DOHH2 (cell line): ENCODE data around the gene ESRRA.

Experiments used
- H3F3A ChIP-seq: fragments of 200-600 bp; sonication (generic), shearing (Covaris generic); 2 replicates; pipeline ENCODE4 v1.6.0; 2016; ENCODE audit warnings: antibody characterized with exemption, mild to moderate bottlenecking; ENCODE audit not compliant: control insufficient read depth, insufficient read depth
- H3K27ac ChIP-seq: fragments of 200-600 bp; sonication (generic); 2 replicates; pipeline ENCODE4 v1.5.1; 2014; ENCODE audit warnings: low read depth, mild to moderate bottlenecking, low read length, moderate library complexity
- H3K27me3 ChIP-seq: fragments of 200-600 bp; sonication (generic); 2 replicates; pipeline ENCODE4 v1.6.1; 2014; ENCODE audit warnings: mild to moderate bottlenecking, low read length, mixed read lengths; ENCODE audit not compliant: control insufficient read depth
- H3K36me3 ChIP-seq: fragments of 200-600 bp; sonication (generic); 2 replicates; pipeline ENCODE4 v1.6.1; 2014; ENCODE audit warnings: mild to moderate bottlenecking, low read length, moderate library complexity, mixed read lengths; ENCODE audit not compliant: control insufficient read depth
- H3K4me1 ChIP-seq: fragments of 200-600 bp; sonication (generic); 2 replicates; pipeline ENCODE4 v1.6.1; 2014; ENCODE audit warnings: mild to moderate bottlenecking, low read length, mixed read lengths; ENCODE audit not compliant: control insufficient read depth
- H3K4me2 ChIP-seq: fragments of 200-600 bp; sonication (generic); 2 replicates; pipeline ENCODE4 v1.6.0; 2014; ENCODE audit warnings: mild to moderate bottlenecking, low read length, moderate library complexity
- H3K4me3 ChIP-seq: fragments of 200-600 bp; sonication (generic); 2 replicates; pipeline ENCODE4 v1.5.1; 2014; ENCODE audit warnings: mild to moderate bottlenecking, low read length, mixed read lengths
- H3K79me2 ChIP-seq: fragments of 200-600 bp; sonication (generic); 2 replicates; pipeline ENCODE4 v1.6.1; 2014; ENCODE audit warnings: mild to moderate bottlenecking, low read length, mixed read lengths; ENCODE audit not compliant: control insufficient read depth
- H3K9me2 ChIP-seq: fragments of 200-600 bp; sonication (generic); replicated peaks from 2 replicates; pipeline ENCODE4 v1.6.1; 2014; ENCODE audit warnings: mild to moderate bottlenecking, low read length, mixed read lengths; ENCODE audit not compliant: control insufficient read depth
- H3K9me3 ChIP-seq: fragments of 200-600 bp; sonication (generic); 2 replicates; pipeline ENCODE4 v1.6.1; 2014; ENCODE audit warnings: antibody characterized with exemption, low read length, mixed read lengths; ENCODE audit not compliant: control insufficient read depth, insufficient read depth
- H4K20me1 ChIP-seq: fragments of 200-600 bp; sonication (generic); 2 replicates; pipeline ENCODE4 v1.6.0; 2014; ENCODE audit warnings: low read depth, mild to moderate bottlenecking, antibody characterized with exemption, low read length, moderate library complexity; ENCODE audit not compliant: control insufficient read depth, insufficient read depth
- EZH2phosphoT487 ChIP-seq: fragments of 200-600 bp; sonication (generic); IDR thresholded peaks from 2 replicates; pipeline ENCODE4 v1.6.1; 2017; ENCODE audit warnings: borderline replicate concordance, mild to moderate bottlenecking, antibody characterized with exemption, low read length, moderate library complexity, mixed read lengths
- TF ChIP-seq, protein P1 (sequence below): fragments of 200-600 bp; sonication (generic); IDR thresholded peaks from one replicate; pipeline ENCODE4 v1.5.1; 2014; ENCODE audit warnings: antibody characterized with exemption, mild to moderate bottlenecking, low read depth, low read length; ENCODE audit not compliant: poor library complexity, severe bottlenecking

ESRRA gene

DNA sequence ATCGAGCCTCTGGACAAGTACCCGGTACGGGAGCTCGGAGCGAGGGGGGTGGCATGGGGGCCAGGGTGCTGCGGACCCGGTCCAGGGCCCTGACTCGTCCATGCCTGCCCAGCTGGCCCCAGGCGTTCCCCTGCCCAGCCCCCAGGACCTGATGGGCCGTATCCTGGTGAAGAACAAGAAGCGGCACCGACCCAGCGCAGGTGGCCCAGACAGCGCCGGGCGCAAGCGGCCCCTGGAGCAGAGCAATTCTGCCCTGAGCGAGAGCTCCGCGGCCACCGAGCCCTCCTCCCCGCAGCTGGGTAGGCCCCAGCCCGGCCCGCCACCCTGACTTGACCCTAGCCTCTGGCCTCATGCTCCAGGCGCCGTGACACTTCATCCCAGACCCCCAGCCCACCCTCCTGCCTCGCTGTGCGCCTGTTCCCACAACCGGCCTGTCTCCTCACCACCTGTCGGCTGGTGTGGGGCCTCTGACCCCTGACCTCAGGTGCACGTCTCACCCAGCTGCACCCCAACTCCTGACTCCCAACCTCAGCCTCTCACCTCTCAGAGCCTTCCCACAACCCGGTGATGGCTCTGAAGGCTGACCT, 46.3 kb upstream of the ESRRA start:
- Histone ChIP-seq H3K4me3 (no peak overlapping the region), H3F3A (no peaks in the 10 kb centered on the region), H3K36me3 (peaks cover 48% of the 10 kb centered on the region), H3K9me3 (no peaks in the 10 kb centered on the region), H3K27me3 (no peaks in the 10 kb centered on the region), H4K20me1 (no peaks in the 10 kb centered on the region), H3K4me2 (no peak overlapping the region), H3K27ac (no peak overlapping the region), H3K4me1 (no peaks in the 10 kb centered on the region), H3K9me2 (no peaks in the 10 kb centered on the region), H3K79me2 (no peaks in the 10 kb centered on the region)
- no peak for TF ChIP-seq EZH2phosphoT487
- TF ChIP-seq, protein P1, sequence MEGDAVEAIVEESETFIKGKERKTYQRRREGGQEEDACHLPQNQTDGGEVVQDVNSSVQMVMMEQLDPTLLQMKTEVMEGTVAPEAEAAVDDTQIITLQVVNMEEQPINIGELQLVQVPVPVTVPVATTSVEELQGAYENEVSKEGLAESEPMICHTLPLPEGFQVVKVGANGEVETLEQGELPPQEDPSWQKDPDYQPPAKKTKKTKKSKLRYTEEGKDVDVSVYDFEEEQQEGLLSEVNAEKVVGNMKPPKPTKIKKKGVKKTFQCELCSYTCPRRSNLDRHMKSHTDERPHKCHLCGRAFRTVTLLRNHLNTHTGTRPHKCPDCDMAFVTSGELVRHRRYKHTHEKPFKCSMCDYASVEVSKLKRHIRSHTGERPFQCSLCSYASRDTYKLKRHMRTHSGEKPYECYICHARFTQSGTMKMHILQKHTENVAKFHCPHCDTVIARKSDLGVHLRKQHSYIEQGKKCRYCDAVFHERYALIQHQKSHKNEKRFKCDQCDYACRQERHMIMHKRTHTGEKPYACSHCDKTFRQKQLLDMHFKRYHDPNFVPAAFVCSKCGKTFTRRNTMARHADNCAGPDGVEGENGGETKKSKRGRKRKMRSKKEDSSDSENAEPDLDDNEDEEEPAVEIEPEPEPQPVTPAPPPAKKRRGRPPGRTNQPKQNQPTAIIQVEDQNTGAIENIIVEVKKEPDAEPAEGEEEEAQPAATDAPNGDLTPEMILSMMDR = no peak

DNA sequence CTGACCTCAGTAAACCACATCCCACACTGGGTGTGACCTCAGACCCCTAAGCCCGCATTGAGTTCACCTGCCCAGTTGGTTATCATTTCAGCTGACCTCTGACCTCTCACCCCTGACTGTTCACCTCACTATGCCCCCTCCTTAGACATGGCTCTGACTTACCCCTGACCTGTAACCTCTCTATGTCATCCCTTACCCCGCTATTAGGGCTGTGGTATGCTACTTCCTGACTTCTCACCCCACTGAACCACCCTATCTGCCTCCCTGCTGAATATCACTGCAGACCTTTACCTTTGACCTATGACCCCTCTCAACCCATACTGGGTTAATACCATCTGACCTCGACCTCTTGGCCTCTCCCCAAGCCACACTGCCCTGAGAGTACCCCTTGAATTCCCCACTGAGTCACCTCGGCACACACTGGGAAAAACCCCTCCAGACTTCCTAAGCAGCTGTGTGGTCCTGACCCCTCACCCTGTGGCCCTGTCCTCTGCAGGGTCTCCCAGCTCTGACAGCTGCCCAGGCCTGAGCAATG, 45.7 kb upstream of the ESRRA start:
- H3K9me2 ChIP-seq = no peaks in the 10 kb centered on the region
- TF ChIP-seq EZH2phosphoT487 = no peak
- TF ChIP-seq, protein P1 = no peak
- no peaks in the 10 kb centered on the region for H3K4me1 ChIP-seq
- no peaks in the 10 kb centered on the region for H3K9me3 ChIP-seq
- H3F3A ChIP-seq = no peaks in the 10 kb centered on the region
- H3K79me2 ChIP-seq = no peaks in the 10 kb centered on the region
- peaks cover 52% of the 10 kb centered on the region for H3K36me3 ChIP-seq
- no peak overlapping the region for H3K4me2 ChIP-seq
- no peak overlapping the region for H3K27ac ChIP-seq
- H3K27me3 ChIP-seq = no peaks in the 10 kb centered on the region
- no peak overlapping the region for H3K4me3 ChIP-seq
- no peaks in the 10 kb centered on the region for H4K20me1 ChIP-seq

DNA sequence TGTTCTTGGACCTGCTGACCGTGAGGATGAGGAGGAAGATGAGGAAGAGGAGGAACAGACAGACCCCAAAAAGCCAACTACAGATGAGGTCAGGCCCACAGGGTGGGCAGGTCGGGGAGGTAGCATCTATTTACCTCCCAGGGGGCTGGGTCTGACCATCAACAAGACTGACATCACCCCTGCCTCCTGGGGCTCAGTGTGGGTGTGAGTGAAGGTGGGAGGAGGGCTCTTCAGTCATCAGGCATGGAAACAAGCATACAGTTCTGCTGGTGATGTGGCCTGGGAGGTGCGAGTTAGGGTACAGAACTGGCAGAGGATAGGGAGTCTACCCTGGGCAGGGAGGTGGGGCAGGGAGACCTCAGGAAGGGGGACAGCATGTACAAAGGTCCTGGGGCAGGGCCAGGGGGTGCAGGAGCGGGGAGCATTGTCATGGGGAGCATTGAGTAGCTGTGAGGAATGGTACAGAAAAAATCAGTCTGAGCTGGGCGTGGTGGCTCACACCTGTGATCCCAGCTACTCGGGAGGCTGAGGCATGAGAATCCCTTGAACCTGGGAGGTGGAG, 45.1 kb upstream of the ESRRA start:
- H3F3A ChIP-seq = no peaks in the 10 kb centered on the region
- H3K79me2 ChIP-seq = no peaks in the 10 kb centered on the region
- no peaks in the 10 kb centered on the region for H3K9me3 ChIP-seq
- no peaks in the 10 kb centered on the region for H3K9me2 ChIP-seq
- no peaks in the 10 kb centered on the region for H3K4me1 ChIP-seq
- H3K4me3 ChIP-seq = no peak overlapping the region
- H3K4me2 ChIP-seq = no peak overlapping the region
- H3K36me3 ChIP-seq = peaks cover 46% of the 10 kb centered on the region
- H3K27me3 ChIP-seq = no peaks in the 10 kb centered on the region
- TF ChIP-seq, protein P1 = no peak
- no peak for TF ChIP-seq EZH2phosphoT487
- no peak overlapping the region for H3K27ac ChIP-seq
- no peaks in the 10 kb centered on the region for H4K20me1 ChIP-seq
